OCI-LY1 (cell line): ENCODE results near the gene IFRD1.

ENCODE experiments used
- EZH2 ChIP-seq: fragments of 200-600 bp; sonication (generic), shearing (Covaris generic); IDR thresholded peaks from 2 replicates; pipeline ENCODE4 v1.8.0; 2017; ENCODE audit warnings: borderline replicate concordance, mixed run types, mild to moderate bottlenecking, antibody characterized with exemption, low read length, moderate library complexity, mixed read lengths
- TF ChIP-seq, protein P1 (sequence below): fragments of 200-600 bp; sonication (generic), shearing (Covaris generic); IDR thresholded peaks from 2 replicates; pipeline ENCODE4 v1.5.1; 2017; ENCODE audit warnings: mild to moderate bottlenecking, antibody characterized with exemption, low read length, moderate library complexity, mixed read lengths

DNA sequence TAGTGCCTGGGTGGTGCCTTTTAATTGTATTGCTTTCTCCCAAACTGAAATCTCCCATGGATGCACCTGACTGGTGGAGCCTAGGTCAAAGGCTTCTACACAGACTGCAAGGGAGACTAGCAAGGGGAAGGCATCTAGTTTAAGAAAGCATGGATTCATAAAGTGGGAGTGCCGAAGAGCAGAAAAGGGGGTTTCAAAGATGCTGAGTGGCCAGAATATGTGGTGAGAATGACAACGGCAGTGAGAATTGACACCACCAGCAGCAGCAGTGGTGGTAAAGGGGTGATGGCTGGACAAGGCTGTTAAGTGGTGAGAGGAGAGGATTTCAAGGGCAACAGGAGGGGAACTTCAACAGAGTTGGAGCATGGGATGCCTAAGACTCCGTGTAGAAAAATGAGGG lies 67.2 kb downstream of the IFRD1 start:
- TF ChIP-seq, protein P1, sequence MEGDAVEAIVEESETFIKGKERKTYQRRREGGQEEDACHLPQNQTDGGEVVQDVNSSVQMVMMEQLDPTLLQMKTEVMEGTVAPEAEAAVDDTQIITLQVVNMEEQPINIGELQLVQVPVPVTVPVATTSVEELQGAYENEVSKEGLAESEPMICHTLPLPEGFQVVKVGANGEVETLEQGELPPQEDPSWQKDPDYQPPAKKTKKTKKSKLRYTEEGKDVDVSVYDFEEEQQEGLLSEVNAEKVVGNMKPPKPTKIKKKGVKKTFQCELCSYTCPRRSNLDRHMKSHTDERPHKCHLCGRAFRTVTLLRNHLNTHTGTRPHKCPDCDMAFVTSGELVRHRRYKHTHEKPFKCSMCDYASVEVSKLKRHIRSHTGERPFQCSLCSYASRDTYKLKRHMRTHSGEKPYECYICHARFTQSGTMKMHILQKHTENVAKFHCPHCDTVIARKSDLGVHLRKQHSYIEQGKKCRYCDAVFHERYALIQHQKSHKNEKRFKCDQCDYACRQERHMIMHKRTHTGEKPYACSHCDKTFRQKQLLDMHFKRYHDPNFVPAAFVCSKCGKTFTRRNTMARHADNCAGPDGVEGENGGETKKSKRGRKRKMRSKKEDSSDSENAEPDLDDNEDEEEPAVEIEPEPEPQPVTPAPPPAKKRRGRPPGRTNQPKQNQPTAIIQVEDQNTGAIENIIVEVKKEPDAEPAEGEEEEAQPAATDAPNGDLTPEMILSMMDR = no peak
- TF ChIP-seq EZH2 = no peak
